AG04449 (cell line): ENCODE measurements around the gene DDIT4.
A peak's percentile ranks its signal among the peaks of the same experiment; 100 is the strongest.
"Not testable (repeated sequence)": the region's sequence is repeated elsewhere in the genome, so short reads cannot be mapped to it uniquely, and the experiment has no call there.

Source experiments
- CTCF ChIA-PET: fragments of 350-600 bp; formaldehyde crosslinking; extraction: SDS; loops from one replicate; lab custom pipeline; 2021; ENCODE audit warnings: antibody characterized with exemption; lab: Yijun Ruan, JAX
- POLR2A ChIA-PET: fragments of 400-600, 350-600 bp; formaldehyde crosslinking; extraction: SDS; loops from one replicate; lab custom pipeline; 2020; ENCODE audit warnings: antibody characterized with exemption, inconsistent platforms; lab: Yijun Ruan, JAX
- DNase-seq: peaks from one replicate; pipeline ENCODE4 v3.0.0-alpha.2; 2010; ENCODE audit warnings: low read depth, low spot score
- H3K4me3 ChIP-seq: 2 replicates; pipeline ENCODE4 v1.5.1; 2011; ENCODE audit warnings: low read depth, mild to moderate bottlenecking, control low read depth, low read length
- TF ChIP-seq, protein P1 (sequence below): IDR thresholded peaks from one replicate; pipeline ENCODE4 v1.5.1; 2011; ENCODE audit warnings: mild to moderate bottlenecking, moderate library complexity, low read length, control low read depth, inconsistent platforms; ENCODE audit not compliant: insufficient read depth; ENCODE audit errors: missing control alignments

DDIT4 gene

DNA sequence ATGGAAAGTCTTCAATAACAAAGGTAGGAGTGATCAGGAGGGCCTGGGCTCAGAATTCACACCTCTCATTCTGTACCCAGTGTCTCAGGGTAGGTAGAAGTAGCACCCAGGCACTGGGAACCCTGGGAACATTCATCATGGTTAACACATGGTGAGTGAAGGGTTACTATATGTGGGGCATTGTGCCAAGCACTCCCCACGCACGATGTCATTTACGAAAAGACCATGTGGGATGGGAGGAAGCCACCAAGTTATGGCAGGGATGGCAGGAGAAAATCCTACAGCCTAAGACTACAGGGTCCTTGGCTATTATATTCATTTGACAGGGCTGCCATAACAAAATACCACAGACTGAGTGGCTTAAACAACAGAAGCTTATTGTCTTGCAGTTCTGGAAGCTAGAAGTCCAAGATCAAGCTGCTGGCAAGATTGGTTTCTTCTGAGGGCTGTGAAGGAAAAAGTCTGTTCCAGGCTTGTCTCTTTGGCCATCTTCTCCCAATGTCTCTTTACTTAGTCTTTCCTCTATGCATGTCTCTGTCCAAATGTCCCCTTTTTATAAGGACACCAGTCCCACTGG is 27.7 kb upstream of the DDIT4 start:
- H3K4me3 ChIP-seq = no peak overlapping the region
- TF ChIP-seq, protein P1, sequence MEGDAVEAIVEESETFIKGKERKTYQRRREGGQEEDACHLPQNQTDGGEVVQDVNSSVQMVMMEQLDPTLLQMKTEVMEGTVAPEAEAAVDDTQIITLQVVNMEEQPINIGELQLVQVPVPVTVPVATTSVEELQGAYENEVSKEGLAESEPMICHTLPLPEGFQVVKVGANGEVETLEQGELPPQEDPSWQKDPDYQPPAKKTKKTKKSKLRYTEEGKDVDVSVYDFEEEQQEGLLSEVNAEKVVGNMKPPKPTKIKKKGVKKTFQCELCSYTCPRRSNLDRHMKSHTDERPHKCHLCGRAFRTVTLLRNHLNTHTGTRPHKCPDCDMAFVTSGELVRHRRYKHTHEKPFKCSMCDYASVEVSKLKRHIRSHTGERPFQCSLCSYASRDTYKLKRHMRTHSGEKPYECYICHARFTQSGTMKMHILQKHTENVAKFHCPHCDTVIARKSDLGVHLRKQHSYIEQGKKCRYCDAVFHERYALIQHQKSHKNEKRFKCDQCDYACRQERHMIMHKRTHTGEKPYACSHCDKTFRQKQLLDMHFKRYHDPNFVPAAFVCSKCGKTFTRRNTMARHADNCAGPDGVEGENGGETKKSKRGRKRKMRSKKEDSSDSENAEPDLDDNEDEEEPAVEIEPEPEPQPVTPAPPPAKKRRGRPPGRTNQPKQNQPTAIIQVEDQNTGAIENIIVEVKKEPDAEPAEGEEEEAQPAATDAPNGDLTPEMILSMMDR = no peak
- CTCF ChIA-PET = interaction anchor here (1.3 to 3.3 kb wide), 4 partner anchors 8 to 29 kb away, joined by 3 to 12 read pairs (median 7); no protein-coding TSS in a partner anchor
- DNase-seq = no peak
- POLR2A ChIA-PET = interaction anchor here (1.1 kb wide), 1 partner anchor 28 kb away, joined by 4 read pairs; no protein-coding TSS in a partner anchor

DNA sequence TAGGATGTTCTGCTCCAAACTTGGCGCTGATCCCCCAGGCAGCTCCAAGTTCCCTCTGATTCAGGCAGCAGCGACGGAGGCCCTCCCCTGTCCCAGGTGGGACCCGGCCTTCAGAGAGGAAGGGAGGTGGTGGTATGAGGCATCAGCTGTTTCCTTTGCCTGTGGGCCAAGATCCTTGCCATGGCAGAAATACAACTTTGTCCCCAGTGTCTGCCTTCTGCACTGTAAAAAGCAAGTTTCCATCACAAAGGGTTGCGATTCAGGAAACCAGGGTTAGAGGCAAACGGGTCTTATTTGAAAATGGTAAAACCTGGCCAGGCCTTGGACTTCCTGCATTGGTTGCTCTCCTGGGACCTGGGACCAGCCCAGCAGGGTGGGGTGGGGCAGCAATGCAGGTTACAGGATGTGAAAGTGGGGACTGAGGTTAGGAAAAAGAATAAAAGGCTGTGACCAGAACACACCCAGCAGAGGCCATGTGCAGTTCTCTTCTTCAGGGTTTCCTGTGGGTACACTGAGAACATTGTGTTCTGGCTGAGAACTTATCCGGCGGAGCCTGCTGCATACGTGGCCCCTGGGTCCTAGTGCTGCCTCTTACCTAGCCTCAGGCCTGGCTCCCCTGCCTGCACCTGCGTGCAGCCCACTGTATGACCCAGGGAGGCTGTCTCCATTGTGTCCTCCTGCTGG is 25.1 kb upstream of the DDIT4 start:
- ChIA-PET POLR2A (interaction anchor here (1.8 kb wide), 1 partner anchor 25 kb away, joined by 7 read pairs; the partner anchor contains the start of gene DDIT4), CTCF (interaction anchor here (1.0 to 1.2 kb wide), 2 partner anchors 11 to 74 kb away, joined by 4 to 5 read pairs; no protein-coding TSS in a partner anchor)
- TF ChIP-seq, protein P1 = no peak
- no peak for DNase-seq
- H3K4me3 ChIP-seq = no peak overlapping the region

GRCh38 chr10:72249176-72249862 is 24.4 kb upstream of the DDIT4 start:
- CTCF ChIA-PET = interaction anchor here (1.6 kb wide), 1 partner anchor 8 kb away, joined by 4 read pairs; no protein-coding TSS in a partner anchor
- POLR2A ChIA-PET, H3K4me3 ChIP-seq: not testable (repeated sequence)

GRCh38 chr10:72250666-72251065 is 23.1 kb upstream of the DDIT4 start:
- TF ChIP-seq, protein P1 = no peak
- H3K4me3 ChIP-seq = no peak overlapping the region
- CTCF ChIA-PET = interaction anchor here (1.6 kb wide), 1 partner anchor 9 kb away, joined by 4 read pairs; no protein-coding TSS in a partner anchor
- POLR2A ChIA-PET = no interaction called here
- DNase-seq = peak; percentile 44

More at GRCh38 chr10:72249176-72249862, 24.4 kb upstream of the DDIT4 start:
- DNase-seq = not testable (repeated sequence)

- no peak for DNase-seq
- TF ChIP-seq, protein P1 = no peak
- ChIA-PET POLR2A (interaction anchor here (1.0 kb wide), 1 partner anchor 22 kb away, joined by 3 read pairs; the partner anchor contains the start of gene DDIT4), CTCF (interaction anchor here (1.0 kb wide), 1 partner anchor 9 kb away, joined by 4 read pairs; no protein-coding TSS in a partner anchor)
- no peak overlapping the region for H3K4me3 ChIP-seq
Measured at GRCh38 chr10:72251635-72252034, 22.1 kb upstream of the DDIT4 start.

GRCh38 chr10:72252972-72253371 is 20.8 kb upstream of the DDIT4 start:
- H3K4me3 ChIP-seq = no peak overlapping the region
- DNase-seq = no peak
- POLR2A ChIA-PET = interaction anchor here (1.2 kb wide), 1 partner anchor 21 kb away, joined by 3 read pairs; no protein-coding TSS in a partner anchor
- CTCF ChIA-PET = interaction anchor here (0.8 to 1.0 kb wide), 3 partner anchors 11 to 84 kb away, joined by 3 read pairs; no protein-coding TSS in a partner anchor
- TF ChIP-seq, protein P1 = no peak
